Pulmonary artery endothelial cell (primary cell): ENCODE measurements around the gene DHRS3. TPM values are rescaled to one million over a fixed set of nuclear protein-coding genes. Genes with fewer than 3 reads are reported as not detected.
"Not testable (repeated sequence)": the region's sequence is repeated elsewhere in the genome, so short reads cannot be mapped to it uniquely, and the experiment has no call there.

ENCODE experiments used
- DNase-seq: peaks from one replicate; pipeline ENCODE4 v3.0.0-alpha.2; 2011; ENCODE audit warnings: low read depth, low spot score
- total RNA-seq: library from RNA; depleted of rRNA; stranded (reverse); fragments of >200 nt; gene quantifications from 2 replicates; pipeline ENCODE4 v1.2.3, GENCODE V29; 2014

DHRS3 gene, protein sequence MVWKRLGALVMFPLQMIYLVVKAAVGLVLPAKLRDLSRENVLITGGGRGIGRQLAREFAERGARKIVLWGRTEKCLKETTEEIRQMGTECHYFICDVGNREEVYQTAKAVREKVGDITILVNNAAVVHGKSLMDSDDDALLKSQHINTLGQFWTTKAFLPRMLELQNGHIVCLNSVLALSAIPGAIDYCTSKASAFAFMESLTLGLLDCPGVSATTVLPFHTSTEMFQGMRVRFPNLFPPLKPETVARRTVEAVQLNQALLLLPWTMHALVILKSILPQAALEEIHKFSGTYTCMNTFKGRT
- total RNA-seq: 37.1 and 76.3 TPM in 2 replicates

DNA sequence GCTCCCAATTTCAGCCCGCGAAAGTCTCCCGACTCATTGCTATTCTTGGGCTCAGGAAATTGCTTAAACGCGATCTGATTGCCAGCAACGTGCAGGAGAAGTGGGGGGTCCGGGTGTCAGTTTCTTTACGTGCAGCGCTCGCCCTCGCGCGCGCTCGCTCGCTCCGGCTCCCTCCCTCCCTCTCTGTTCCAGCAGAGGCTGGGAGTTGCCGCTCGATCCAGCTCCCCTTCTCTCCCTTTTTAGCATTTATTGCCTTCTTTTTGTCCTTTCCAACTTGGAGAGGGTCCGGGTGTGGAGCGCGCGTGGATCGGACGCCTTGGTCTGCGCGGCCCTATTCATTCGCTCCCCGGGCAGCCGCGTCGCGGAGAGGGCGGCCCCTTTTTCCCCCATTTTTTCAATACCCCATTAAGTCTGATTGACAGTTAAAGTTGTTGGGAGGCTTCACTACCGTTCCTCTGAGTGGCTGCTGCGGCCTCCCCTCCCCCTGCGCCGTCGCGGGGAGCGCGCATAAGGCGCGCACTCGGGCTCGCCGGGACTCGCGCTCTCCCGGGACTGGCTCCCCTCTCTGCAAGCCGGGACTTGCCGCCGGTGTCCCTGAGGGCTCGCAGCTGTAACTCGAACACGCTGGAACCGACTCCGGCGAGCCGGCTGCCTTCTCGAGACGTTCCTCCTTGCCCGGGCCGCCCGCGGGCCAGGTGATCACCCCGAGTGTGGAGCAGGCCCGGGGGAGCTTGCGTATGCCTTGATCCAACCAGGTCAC, at the start of gene DHRS3:
TSS of gene DHRS3 (minus strand) at position 310 of the 760 bp plus-strand sequence. CDS start 862 bp downstream, outside the sequence.
- peak; percentile 58 for DNase-seq

- DNase-seq: no peak
Measured at GRCh38 chr1:12666141-12666735, 48.2 kb upstream of the DHRS3 start.

- no peak for DNase-seq
Measured at GRCh38 chr1:12665511-12665910, 47.5 kb upstream of the DHRS3 start.

DNA sequence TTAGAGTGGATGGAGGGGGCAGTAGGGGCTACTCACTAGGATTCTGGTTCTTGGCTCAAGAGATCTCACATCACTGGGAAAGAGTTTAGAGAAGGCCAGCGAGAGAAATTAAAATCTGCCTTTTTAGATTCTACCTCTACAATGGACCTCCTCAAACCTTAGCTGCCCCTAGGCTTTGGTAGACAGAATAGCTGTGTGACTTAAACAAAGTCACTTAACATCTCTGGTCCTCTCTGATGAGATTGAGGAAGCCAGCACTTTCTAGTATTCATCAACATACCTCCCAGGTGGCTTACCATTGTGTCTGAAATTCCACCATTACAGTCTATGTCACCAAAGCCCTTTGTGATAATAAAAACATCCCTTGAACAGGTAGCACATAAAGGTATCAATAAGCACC, 44.5 kb upstream of the DHRS3 start:
- no peak for DNase-seq

DNA sequence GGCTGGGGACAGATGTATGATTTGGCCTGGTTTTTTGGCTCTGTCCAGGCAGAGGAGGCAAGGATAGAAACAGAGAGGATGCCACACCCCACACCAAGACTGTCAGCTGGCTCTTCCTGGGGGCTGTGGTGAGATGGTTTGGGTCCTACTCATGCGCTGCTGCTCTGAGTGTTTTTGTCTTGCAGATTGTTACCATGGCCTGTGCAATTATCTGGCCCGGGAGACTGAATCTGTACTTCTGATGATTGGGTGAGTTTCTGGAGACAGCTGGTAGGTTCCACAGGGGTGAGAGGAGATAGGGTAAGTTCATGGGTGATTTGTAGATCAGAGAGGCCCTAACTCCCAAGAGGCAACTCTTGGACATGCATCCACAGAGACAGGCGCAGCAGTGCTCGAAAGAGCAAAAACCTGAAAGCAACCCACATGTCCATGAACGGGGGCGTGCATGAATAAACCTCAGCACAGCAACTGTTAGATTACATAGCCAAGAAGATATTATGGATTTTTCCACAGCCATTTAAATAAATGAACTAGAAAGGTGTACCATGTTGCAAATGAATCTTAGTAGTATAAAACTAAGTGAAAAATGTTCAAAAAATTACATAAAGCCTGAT, 43.7 kb upstream of the DHRS3 start:
- no peak for DNase-seq

DNA sequence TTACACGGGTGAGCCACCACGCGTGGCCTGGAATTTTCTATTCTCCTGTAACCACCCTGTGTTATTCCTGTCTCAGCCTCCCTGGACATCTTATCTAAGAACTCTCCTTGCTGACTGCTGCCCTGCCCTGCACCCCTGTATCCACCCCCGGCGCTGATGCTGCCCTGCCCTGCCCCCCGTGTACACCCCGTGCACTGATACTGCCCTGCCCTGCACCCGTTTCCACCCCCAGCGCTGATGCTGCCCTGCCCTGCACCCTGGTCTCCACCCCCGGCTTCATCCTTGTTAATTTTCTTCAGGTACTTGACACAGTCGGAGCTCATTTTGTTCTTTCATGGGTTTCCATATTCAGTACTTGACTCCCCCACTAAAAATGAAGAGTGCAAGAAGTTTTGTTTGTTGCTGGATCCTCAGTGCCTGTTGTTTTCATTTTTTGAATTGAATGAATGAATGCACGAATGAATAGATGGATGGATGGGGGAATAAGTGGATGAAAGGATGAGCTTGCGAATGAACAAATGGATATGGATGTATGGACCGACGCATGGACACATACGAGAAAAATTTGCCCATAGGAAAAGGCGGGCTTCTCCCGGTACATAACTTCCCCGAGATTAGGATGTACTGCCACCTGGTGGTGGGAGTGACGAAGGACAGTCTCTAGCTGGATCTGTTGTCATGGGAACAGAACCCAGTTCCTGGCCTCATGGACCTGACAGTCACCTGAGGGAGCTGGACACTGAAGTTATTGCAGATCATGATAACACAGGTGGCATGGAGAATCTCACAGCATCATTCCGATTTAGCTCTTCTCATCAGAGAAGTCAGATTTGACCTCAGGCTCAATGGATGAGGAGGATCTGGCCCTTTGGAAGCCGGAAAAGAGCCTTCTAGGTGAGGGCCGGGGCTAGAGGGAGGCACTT, 40.8 kb upstream of the DHRS3 start:
- peak; percentile 30 for DNase-seq

GRCh38 chr1:12657885-12658512, 40.0 kb upstream of the DHRS3 start:
- DNase-seq: not testable (repeated sequence)

DNA sequence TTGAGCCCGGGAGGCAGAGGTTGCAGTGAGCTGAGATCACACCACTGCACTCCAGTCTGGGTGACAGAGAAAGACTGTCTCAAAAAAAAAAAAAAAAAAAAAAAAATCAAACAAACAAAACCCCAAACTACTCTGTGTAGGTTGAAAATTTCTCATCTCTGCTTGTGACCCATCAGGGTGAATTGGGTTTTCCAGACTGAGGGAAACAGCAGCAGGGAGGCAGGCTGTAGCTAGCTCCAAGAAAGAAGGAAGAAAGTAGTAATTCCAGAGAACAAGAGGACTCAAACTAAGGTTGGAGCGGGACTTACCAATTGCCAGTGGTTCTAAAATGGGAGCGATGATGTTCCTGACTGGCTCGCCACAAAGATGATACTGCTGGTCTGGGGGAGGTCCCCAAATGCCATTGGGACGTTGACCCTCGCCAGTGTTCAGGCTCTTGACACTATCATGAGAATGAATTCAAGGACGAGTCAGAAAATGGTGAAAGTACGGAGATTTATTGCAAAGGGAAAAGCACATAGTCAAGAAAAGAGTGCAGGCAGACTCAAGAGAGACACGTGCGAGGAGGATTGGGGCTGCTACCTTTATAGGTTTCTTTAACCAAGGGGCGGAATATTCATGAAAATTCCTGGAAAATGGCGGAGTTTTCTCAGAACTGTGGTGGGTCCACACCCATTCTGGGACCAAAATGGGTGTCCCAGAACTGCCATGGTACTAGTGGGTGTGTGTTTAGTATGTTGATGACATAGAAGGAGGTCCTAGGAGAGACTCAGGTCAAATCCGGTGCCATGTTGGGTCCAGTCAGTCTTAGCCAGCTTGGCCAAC, 39.3 kb upstream of the DHRS3 start:
- no peak for DNase-seq

DNA sequence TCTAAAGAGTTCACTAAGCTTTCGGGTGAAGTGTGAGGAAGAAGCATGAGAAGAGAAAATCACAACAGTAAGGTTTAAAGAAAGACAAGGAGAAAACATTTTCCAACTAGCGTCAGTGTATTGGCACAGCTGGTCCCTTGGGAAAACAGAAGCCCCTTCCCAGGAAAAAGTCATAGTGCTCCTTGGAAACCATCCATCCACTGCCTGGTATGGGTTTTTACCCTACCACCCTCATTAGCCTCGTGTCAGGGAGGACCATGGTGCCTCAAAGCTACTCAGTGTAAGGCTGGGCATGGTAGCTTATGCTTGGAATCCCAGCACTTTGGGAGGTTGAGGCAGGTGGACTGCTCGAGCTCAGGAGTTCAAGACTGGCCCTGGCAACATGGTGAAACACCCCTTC, 38.6 kb upstream of the DHRS3 start:
- DNase-seq: no peak

DNA sequence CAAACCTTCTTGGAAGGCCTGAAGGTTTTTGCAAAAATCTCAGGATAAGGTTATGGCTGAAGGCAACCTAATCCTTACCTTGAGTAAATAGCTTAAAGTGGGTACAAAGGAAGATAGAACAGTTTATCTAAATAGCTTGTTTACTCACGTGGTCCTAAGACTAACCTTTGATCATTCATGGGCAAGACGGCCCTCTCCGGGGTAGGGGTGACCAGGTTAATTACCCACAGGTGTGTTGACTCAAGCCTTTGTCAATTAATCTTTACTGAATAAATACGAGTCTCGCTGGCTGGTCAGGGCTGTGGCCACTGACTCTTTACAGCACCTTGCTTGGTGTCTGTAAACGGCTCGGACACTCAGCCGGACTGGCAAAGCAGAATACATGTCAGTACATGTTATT, 36.6 kb upstream of the DHRS3 start:
- DNase-seq: no peak

GRCh38 chr1:12654004-12654567, 36.1 kb upstream of the DHRS3 start:
- DNase-seq: no peak

GRCh38 chr1:12649971-12650421, 32.0 kb upstream of the DHRS3 start:
- DNase-seq: no peak

GRCh38 chr1:12648741-12649140, 30.7 kb upstream of the DHRS3 start:
- DNase-seq: no peak

DNA sequence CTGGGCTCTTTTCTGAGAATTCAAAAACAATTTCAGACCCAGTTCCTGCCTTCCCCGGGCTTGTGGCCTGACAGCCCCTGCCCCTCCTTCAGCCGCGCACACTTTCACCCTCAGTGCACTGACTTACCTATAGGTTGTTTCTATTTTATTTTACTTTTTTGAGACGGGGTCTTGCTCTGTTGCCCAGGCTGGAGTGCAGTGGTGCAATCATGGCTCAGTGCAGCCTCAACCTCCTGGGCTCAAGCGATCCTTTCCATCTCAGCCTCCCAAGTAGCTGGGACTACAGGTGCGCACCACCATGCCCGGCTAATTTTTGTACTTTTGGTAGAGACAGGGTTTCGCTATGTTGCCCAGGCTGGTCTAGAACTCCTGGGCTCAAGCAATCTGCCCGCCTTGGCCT, 27.4 kb upstream of the DHRS3 start:
- not testable (repeated sequence) for DNase-seq

DNA sequence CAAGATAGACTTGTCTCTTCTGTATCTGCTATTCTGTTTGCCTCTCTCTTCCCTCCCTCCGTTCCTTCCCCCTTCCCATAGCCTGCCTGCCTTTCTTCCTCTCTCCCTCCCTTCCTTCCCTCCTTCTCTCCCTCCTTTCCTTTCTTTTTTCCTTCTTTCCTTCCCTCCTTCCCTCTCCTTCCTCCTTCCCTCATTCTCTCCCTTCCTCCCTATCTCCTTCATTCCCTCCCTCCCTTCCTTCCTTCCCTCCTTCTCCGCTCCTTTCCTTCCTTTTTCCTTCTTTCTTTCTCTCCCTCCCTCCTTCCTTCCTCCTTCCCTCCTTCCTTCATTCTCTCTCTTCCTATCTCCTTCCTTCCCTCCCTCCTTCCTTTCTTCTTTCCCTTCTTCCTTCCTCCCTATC, 26.8 kb upstream of the DHRS3 start:
- DNase-seq: no peak

DNA sequence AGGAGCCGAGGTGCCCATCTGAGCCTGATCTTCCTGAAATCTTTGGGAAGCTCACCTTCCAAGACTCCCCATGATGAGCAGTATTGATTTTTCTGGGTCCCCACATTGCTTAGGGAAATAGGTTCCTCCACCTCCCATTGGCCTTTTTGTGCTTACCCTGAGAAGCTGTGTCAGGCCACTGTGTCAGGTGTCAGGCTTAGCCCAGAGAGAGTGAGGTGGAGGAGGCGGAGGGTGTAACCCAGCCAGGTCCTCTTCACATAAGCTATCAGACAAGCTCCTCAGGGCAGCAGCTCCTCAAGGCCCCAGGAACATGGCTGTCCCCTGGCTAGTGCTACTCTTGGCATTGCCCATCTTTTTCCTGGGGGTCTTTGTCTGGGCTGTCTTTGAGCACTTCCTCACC, 26.2 kb upstream of the DHRS3 start:
- no peak for DNase-seq

GRCh38 chr1:12643785-12644184, 25.8 kb upstream of the DHRS3 start, which contains the start of gene AADACL4:
TSS of gene AADACL4 (plus strand) at chr1:12644085. CDS start at chr1:12644547, 462 bp downstream.
- DNase-seq: no peak

GRCh38 chr1:12643079-12643478, 25.1 kb upstream of the DHRS3 start:
- DNase-seq: no peak

DNA sequence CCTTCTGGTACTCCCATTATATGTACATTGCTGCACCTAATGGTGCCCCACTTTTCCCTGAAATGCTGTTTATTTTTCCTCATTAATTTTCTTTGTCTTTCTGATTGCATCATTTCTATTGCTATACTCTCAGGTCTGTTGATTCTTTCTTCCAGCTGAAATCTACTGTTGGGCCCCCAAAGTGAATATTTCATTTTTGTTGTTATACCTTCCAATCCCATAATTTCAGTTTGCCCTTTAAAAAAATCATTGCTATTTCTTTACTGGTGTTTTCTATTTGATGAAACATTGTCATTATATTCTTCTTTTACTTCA, 22.9 kb upstream of the DHRS3 start:
- no peak for DNase-seq
